H1 (cell line): ENCODE measurements around the gene UXT. TPM values are rescaled to one million over a fixed set of nuclear protein-coding genes. Genes with fewer than 3 reads are reported as not detected.

Source experiments
- ATF2 ChIP-seq: IDR thresholded peaks from 2 replicates; pipeline ENCODE4 v1.6.1; 2012; ENCODE audit warnings: low read length, inconsistent platforms
- CBX5 ChIP-seq: fragments of 300-800, 300-1000 bp; sonication (generic); IDR thresholded peaks from 2 replicates; pipeline ENCODE4 v1.7.1; 2016; ENCODE audit warnings: antibody characterized with exemption, low read length, low read depth
- CTBP2 ChIP-seq: IDR thresholded peaks from 2 replicates; pipeline ENCODE4 v1.7.0; 2011; ENCODE audit warnings: borderline replicate concordance, mild to moderate bottlenecking, moderate library complexity, mixed read lengths, low read length; ENCODE audit not compliant: insufficient read depth, insufficient read length
- JUN ChIP-seq: IDR thresholded peaks from 2 replicates; pipeline ENCODE4 v1.6.1; 2011; ENCODE audit warnings: low read depth, mild to moderate bottlenecking, improper control_type of control experiment, low read length
- KDM4A ChIP-seq: IDR thresholded peaks from one replicate; pipeline ENCODE4 v1.7.1; 2012; ENCODE audit warnings: low read depth, mild to moderate bottlenecking, moderate library complexity, low read length, inconsistent platforms; ENCODE audit not compliant: severe bottlenecking
- PHF8 ChIP-seq: fragments of 200-600 bp; sonication (generic); conservative IDR thresholded peaks from 2 replicates; pipeline ENCODE4 v1.7.1; 2012; ENCODE audit warnings: low read depth, mild to moderate bottlenecking, inconsistent platforms, low read length, moderate library complexity
- POLR2AphosphoS5 ChIP-seq: IDR thresholded peaks from 2 replicates; pipeline ENCODE4 v1.6.1; 2011; ENCODE audit warnings: low read depth, low read length
- RAD21 ChIP-seq, 2 experiments: IDR thresholded peaks in 1 of 2; conservative IDR thresholded peaks in 1 of 2; 2 replicates each; pipeline ENCODE4 v1.6.1; 2011; ENCODE audit warnings: low read depth in 2 of 2, low read length in 2 of 2, improper control_type of control experiment in 1 of 2, inconsistent platforms in 1 of 2, mild to moderate bottlenecking in 1 of 2, moderate library complexity in 1 of 2
- RFX5 ChIP-seq: IDR thresholded peaks from 2 replicates; pipeline ENCODE4 v1.6.1; 2011; ENCODE audit warnings: low read depth, low read length, improper control_type of control experiment, borderline replicate concordance
- SIRT6 ChIP-seq: IDR thresholded peaks from one replicate; pipeline ENCODE4 v1.7.1; 2012; ENCODE audit warnings: low read length, inconsistent platforms
- SIX5 ChIP-seq: IDR thresholded peaks from 2 replicates; pipeline ENCODE4 v1.6.1; 2011; ENCODE audit warnings: mild to moderate bottlenecking, low read depth, low read length
- SP1 ChIP-seq: IDR thresholded peaks from 2 replicates; pipeline ENCODE4 v1.6.1; 2011; ENCODE audit warnings: low read depth, low read length
- SUZ12 ChIP-seq: fragments of 200-600 bp; sonication (generic); IDR thresholded peaks from 2 replicates; pipeline ENCODE4 v1.6.1; 2012; ENCODE audit warnings: mild to moderate bottlenecking, inconsistent platforms, low read length, moderate library complexity, mixed read lengths
- polyA plus RNA-seq, 7 experiments: library from polyadenylated mRNA; depleted of rRNA in 3 of 7; stranded (reverse) in 5 of 7; unstranded in 2 of 7; fragments of >200 nt in 5 of 7; fragments of 200-250 nt in 2 of 7; gene quantifications; 1 replicate in 5 of 7; 2 replicates in 1 of 7; 4 replicates in 1 of 7; pipeline versions ENCODE4 v1.2.1 to v1.2.3, GENCODE V29; 2011 to 2013; ENCODE audit warnings: missing spikeins in 2 of 7, mixed read lengths in 2 of 7
- total RNA-seq: library from RNA; stranded (reverse); fragmentation: NEBNext Ultra II Directional; extraction: Animal tissue kit (Norgen Biotek cat#: 25700); gene quantifications from 2 replicates; pipeline ENCODE4 v1.2.1, GENCODE V29; 2021

The UXT gene
- total and polyA plus RNA-seq, 2 of the 8 experiments (the other 6 are each of a cell fraction or from before 2014, with no cell fraction given) = 69.4 to 116 TPM

- no peak for TF ChIP-seq RAD21 (IDR thresholded peaks at IDR 0.05 in 1 of 2, conservative IDR thresholded peaks at IDR 0.05 in 1 of 2; ENCODE audit: low read depth in 2 of 2, low read length in 2 of 2)
- TF ChIP-seq RFX5 = no peak
- no peak for TF ChIP-seq SIRT6
- TF ChIP-seq KDM4A = no peak
- TF ChIP-seq PHF8 = 0 out of 2 replicates have a peak, but pooled peaks have one; percentile 30
- no peak for TF ChIP-seq JUN
- TF ChIP-seq CTBP2 = no peak
- no peak for TF ChIP-seq SUZ12
- no peak for TF ChIP-seq ATF2
- TF ChIP-seq SP1 = no peak
- TF ChIP-seq POLR2AphosphoS5 = peak; percentile 66
- no peak for TF ChIP-seq CBX5
- TF ChIP-seq SIX5 = no peak
Measured at GRCh38 chrX:47651043-47651905, 7.7 kb downstream of the UXT start (continued).
